GDM1 (cell line): ENCODE measurements around the gene SCLT1.

Experiments
- DNase-seq: peaks from one replicate; lab custom pipeline; 2025; lab: John Stamatoyannopoulos, UW

Gene SCLT1

DNA sequence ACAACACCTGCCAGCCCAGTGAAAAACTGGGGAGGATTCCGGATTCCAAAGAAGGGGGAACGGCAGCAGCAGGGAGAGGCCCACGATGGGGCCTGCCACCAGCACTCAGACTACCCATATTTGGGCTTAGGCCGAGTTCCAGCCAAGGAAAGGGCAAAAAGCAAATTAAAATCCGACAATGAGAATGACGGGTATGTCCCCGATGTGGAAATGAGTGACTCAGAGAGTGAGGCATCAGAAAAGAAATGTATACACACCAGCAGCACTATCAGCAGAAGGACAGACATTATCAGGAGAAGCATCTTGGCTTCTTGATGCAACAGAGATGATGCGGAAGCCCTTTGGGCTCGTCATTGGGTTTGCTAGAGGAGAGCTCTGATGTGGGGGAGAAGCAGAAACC lies 221.4 kb downstream of the SCLT1 start:
- no peak for DNase-seq

DNA sequence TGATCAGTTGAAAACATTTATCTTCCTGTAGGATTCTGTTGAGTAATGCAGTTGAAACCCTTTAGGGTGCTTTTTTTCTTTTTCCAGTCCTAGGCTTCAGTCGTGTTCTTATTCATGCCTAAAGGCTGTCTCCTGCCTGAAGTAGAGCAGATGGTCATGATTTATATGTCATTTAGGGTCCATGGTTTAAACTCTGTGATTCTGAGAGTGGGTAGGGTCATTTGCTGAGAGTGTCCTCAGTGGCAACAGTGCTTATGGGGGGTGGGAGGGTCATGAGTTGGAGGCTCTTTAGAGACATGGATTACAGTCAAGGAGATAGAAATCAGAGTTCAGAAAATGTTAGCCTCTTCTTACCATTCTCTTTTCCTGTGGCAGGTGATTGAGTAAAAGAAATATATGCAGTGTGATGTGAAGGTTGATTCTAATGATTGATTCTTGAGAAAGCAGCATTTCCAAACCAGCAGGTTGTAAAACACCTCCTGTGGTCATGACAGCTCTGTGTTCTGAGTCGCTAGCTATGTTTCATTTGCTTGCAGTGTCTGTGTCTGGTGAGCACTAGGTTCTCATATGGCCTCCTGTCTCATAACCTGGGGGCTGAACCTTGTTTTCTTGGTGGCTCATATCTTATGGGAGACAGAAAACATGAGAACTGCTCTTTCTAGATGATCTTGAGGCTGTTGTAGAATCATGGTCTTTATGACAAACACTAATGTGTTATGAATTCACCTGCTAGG lies 223.4 kb downstream of the SCLT1 start:
- DNase-seq: no peak

DNA sequence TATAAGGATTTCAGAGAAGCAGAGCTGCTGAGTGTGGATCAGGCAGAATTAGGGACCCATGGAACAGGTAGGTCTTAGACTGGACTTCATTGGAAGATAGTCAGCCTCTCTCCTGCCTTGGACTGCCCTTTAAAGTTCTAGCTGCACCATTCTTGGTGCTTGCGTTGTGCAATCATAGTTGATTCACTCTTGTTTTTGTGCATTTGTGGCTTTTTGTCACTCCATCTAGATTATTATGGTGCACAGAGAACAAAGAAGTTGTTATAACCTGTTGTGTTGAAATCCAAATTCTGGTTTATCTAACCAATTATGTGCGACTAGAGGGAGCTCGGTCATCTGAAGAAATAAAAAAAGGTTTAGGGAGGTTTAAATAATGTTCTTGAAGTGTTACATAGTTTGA lies 224.6 kb downstream of the SCLT1 start:
- DNase-seq: no peak

DNA sequence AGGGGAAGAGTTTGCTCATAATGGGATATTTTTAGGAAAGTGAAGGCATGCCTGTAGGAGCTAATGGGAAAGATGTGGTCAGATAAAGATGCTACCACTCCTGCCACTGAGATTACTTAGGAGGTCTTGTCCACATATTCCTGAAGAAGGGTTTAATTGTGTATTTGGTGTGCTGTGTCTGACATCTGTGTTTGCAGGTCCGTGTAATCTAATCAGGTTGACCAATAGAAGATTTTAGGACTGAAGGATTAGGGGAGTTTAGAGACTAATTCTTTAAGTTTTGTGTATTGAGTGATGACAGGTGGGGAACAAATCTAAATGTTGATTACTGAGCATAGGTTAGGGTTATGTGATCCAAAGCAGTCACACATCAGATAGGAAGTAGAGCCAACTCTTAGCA lies 226.6 kb downstream of the SCLT1 start:
- DNase-seq: no peak

DNA sequence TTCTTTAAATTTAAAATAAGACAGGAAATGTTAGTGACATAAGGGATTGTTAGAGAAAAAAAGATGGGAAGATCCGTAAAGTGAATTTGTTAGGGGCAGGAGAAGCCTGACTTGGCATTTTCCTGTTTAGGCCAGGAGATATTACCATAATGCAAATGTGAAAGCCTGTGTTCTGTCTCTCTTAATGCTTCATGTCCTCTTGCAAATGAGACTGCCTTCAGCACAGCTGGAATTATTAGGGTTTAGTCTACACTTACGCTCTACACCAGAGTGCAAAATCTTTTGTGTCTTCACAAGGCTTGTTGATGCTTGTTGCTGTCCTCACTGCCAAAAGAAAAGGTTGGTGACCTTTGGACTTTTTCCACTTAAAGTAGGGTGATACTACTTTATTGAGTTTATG lies 227.1 kb downstream of the SCLT1 start:
- DNase-seq: no peak

DNA sequence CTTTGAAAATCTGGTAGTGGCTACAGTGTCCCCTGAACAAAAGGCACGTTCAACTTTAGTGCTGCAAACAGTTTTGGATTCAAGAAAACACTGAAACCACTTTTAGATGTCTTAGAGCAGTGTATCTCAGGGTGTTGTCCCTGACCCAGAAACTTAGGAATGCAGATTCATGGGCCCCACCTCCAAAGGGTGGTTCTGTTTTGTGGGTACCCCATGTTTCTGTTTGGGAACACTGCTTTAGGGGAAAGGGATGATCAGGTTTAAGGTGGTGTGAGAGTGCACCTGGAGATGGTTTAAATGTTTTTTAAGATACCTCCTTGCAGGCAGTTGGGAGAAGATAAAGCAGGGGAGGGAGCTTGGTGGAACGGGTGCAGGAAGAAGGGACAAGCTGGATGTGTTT lies 228.2 kb downstream of the SCLT1 start:
- DNase-seq: no peak

DNA sequence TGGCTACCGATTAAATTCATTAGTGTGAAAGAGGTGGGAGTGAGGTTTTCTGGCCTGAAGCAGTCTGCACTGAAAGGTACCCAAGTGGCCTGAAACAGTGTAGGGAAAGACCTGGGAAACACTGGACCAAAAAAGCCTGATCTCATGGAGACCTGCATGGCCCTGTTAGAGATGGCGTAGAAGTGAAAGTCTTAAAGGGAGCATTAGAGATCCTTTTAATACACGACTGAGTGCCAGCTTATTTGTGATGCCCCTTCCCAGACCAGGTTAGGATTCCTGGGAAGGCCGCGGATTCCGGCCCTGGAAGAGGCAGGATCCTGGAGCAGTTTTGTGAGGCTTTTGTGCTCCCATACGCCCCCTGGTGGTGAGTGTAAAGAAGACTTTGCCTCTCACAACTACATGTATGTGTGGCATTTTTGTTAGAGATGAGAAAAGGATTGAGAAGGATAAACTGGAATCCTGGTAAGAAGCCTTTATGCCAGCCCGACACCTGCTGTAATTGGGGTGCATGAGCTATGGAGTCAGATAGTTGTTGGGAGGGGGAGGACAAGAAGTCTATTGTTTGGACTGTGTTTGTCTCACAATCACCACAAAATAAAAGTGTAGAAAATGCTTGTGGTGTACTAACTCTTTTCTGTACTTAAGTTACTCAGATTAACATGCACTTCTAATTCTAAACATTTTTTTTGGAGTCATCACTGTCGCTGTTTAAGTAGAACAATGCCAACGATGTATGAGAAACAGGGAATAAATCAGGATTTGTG lies 229.8 kb downstream of the SCLT1 start:
- no peak for DNase-seq

DNA sequence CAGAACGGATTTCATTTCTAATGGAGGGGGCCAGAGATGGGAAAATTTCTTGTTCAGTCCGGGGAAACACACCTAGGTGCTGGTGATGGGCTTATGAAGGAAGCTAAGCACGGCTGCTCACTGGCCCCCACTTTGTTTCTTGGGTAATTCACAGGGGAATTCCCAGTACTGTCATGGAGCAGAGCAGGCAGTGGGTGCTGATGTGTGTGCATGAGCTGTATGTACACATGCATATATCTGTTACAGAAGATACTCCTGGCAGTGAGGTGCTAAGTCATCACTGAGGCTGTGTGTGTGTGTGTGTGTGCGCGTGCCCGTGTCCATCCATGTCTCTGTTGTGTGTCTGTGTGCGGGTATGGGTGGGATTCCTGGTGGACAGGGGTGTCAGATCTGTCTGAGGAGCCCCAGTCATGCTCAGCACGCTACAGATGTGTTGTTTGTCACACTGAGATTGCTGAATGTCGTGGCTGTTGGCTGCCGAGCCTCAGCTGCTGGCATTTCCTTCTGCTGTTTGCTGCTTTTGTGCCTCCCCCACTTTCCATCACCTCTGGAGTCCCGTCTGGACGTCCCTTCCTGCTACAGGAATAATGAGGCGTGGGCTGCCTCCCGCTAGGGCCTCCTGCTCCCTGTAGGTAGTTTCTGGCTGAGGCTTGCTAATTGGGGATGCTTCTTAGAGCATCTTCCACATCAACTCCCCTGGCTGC lies 230.6 kb downstream of the SCLT1 start:
- no peak for DNase-seq

DNA sequence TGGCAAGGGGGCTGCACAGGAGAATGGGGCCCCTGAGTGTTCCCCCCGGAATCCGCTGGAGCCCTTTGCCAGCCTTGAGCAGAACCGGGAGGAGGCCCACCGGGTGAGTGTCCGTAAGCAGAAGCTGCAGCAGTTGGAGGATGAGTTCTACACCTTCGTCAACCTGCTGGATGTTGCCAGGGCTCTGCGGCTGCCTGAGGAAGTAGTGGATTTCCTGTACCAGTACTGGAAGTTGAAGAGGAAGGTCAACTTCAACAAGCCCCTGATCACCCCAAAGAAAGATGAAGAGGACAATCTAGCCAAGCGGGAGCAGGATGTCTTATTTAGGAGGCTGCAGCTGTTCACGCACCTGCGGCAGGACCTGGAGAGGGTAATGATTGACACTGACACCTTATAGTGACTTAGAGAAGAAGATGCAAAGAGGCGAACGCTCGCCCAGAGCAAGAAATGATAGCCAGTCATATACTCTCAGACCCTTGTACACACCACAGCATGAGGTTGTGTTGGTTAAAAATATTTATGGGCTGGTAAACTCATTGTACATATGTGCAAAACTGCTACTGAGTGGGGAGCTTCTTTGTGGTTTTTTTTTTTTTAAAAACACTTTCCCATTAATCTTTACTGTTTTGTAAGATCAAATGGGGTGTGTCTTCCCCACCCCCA lies 231.4 kb downstream of the SCLT1 start:
- DNase-seq: peak; percentile 41

DNA sequence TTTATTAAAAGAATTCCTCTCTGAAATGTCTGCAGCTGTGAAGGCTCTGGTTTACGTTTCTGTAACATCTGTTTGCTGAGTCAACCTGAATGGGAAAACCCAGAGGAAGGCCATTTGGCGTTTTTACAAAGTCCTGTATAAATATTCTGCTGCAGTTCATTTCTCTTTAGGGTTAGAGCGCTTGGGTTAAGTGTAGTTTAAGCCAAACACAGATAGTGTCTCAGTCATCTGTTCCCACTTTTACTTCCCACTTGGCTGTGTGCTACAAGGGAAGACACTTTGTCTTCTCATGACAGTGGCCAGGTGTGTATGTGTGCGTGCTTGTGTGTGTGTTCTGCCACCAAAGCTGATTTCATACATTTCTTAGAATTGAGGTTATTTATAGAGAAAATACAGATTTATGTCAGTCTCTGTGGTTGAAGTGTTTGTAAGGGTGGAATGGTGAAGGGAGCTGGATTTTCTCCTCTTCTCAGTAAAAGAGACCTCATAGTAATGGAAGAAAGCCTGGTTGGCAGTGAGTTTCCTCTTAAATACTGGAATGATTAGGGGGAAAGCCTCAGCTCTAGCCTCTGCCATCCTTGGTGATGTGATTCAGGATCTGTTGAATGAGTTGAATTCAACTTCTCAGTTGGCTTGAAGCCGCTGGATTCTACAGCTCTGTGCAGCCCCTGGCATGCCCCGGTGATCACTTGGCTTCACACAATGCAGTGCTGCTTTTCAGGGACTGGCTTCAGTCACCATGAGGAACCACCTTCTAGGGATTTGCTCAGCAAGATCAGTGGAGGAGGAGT lies 233.3 kb downstream of the SCLT1 start:
- no peak for DNase-seq

DNA sequence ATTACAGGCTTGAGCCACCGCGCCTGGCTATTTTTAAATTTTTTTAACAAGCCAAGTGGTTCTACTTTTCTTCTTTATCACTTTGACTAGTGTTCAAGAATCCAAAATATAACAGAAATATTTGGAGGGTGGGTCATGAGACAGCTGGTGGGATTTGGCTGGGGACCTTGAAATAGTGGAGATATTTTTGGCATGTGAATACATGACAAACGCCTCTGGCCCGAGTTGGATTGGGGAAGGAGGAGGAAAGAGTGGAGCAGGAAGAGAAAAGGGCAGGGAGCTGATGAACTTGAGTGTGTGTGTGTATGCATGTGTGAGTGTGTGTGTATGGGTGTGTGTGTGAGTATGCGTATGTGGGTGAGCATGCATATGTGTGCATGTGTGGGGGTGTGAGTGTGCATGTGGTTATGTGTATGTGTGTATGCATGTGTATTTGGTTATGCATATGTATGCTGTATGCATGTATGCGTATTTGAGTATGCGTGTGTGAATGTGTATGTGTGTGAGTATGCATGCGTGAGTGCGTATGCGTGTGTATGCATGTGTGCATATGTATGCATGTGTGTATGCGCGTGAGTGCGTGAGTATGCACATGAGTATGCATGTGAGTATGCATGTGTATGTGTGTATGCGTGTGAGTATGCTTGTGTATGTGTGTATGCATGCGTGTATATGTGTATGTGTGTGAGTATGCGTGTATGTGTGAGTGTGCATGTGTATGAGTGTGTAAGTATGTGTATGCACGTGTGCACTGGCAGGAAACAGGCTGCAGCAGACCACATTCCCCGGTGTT lies 234.3 kb downstream of the SCLT1 start:
- DNase-seq: no peak

DNA sequence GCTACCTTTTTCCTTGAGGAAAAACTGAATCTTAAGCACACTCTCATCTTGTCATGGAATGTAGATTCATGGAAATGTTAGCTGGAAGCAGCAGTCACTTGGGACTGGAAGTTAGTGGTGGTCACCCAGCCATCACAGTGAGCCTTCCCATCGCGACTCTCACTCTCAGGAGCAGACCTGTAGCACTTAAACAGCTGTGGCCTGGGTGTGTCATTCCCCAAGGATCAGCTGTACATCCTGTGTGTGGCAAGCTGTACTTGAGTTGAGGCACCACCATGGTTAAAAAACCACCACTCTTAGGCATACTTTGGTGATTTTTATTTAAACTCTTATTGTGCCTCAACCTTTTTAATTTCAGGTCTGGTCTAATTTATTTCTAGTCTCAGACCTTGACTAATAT lies 237.1 kb downstream of the SCLT1 start:
- no peak for DNase-seq

DNA sequence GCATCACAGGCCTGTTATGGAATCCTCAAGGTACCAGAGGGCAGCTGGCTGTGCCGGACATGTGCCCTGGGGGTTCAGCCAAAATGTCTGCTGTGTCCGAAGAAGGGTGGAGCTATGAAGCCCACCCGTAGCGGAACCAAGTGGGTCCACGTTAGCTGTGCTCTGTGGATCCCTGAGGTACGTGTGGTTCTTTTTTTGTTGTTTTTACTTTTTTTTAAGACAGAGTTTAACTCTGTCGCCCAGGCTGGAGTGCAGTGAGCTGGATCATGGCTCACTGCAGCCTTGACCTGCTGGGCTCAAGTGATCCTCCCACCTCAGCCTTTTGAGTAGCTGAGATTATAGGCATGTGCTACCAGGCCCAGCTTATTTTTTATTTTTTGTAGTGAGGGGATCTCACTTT lies 237.7 kb downstream of the SCLT1 start:
- DNase-seq: no peak

DNA sequence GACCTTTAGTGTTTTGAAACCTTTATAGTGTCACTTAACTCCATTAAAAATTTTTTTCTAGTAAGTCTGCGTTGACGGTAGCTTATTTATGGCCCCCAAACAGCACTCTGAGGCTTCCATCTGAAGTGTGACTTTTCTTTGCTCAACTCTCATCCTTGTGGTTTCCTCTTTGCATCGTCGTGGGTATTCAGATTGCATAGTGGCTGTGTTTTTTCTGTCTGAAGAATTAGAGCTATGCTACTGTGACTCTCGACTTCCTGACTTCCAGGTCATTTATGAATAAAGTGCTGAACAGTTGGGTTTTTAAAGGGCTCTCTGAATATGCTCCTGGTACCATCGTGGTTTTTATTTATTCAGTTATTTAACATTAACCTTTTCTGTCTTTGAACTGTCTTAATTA lies 238.9 kb downstream of the SCLT1 start:
- peak; percentile 28 for DNase-seq

DNA sequence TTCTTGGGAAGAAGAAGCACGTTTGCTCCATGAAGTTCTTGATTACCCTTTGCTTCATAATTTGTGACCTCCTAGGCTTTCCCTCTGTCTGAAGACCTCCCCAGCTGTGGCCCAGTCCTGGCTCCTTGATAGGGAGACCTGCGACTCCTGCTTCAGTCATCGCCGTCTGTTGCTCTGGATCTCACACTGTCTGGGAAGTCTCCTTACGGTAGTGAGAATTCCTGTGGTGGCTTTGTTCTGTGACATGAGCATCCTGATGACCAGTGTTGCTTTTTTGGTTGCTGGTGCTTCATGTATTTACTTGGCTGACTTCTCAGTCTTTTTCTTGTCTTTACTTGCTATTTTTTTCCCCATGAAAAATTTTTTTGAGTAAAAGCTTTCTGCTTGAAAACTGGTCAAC lies 239.6 kb downstream of the SCLT1 start:
- no peak for DNase-seq

DNA sequence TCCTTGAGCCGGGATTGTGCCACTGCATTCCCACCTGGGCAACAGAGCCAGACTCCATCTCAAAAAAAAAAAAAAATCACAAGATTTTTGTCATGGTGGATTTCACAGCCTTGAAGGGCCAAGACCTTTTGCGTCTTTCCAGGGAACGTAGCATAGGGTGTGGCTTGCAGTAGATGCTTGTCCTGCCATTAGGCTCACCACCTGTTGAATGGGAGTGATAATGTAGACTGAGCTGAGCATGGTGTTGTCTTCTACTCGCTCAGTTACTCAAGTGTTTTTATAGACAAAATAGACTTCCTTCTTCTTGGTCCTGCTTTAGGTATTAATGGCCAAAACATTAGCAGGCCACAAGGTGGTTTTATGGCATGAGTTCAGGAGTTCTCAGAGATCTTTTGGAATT lies 243.1 kb downstream of the SCLT1 start:
- DNase-seq: no peak

DNA sequence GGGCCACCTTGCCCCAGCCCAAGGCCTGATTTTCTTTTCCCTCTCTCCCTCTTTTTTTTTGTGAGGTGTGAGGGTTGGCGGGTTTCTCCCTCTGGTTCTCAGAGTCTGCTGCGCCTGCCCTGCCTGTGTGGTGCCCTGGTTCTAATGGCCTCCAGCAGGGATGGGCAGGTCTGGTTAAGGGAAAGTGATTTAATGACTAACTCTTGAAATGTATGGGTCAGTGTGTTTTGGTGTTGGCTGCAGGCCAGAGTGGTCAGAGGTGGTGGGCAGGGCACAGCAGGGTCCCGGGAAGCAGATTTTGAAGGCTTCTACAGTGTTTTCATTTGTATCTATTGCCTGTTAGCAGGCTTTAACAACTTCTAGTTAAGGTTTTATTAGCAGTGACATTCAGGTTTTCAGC lies 244.9 kb downstream of the SCLT1 start:
- no peak for DNase-seq

DNA sequence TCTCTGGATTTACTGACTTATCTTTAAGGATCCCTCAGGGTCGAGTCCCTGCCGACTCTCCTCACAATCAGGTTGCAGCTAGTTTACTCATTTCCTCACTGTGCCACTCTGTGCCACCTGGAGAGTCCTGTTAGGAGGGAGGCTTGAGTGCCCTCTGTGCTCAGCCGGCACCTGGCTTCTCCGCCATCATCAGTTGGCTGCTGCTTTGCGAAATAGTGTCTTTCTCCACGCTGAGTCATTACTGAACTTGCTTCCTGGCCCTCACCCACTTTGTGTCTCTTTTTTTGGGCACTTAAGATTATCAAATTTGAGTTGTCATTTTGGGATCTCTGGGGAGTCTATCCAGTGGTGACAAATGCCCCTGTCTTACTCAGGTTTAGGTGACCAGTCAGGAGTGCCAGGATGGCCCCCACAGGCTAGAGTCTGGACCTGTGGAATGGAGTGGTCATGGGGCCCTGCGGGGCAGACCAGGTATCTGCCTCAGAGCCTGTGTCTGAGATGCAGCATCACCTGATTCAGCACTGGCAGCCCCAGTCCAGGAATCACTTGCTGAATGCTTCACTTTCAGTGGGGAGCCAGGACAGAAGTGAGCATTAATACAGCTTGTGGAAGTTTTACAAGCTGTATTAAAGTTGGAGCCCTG lies 246.1 kb downstream of the SCLT1 start:
- DNase-seq: no peak

DNA sequence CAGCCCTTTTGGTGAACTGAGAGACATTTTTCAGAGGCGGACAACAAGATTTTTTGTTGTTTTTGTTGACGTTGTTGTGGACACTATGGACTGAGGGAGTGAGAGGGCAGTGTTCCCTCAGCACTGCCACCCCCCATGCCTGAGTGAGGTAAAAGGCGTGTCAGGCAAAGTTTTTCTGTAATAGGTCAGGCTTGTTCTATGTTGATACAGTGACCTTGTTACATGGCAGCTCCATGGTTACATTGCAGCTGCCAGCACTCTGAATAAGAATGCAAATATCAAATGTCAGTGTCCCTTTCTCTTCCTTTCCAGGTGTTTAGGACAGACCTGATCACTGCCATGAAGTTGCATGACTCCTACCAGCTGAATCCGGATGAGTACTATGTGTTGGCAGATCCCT lies 247.3 kb downstream of the SCLT1 start:
- no peak for DNase-seq

DNA sequence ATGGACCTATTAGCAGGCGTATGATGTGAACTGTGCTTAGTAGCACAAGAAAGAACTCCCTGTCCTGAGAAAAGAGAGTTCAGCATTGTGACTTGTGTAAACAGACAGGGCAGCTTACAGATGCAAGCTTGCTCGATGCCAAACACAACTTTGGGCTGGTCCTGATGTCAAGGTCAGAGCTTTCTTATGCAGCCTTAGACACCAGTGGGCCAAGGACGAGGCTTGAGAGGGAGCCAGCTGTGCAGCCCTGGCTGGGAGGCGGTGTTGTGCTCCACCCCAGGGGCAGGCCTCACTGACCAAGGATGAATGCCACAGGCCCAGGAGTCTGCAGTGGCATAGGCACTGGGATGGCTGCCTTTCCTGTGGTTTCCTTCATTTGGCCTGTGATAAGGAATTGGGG lies 248.4 kb downstream of the SCLT1 start:
- no peak for DNase-seq

DNA sequence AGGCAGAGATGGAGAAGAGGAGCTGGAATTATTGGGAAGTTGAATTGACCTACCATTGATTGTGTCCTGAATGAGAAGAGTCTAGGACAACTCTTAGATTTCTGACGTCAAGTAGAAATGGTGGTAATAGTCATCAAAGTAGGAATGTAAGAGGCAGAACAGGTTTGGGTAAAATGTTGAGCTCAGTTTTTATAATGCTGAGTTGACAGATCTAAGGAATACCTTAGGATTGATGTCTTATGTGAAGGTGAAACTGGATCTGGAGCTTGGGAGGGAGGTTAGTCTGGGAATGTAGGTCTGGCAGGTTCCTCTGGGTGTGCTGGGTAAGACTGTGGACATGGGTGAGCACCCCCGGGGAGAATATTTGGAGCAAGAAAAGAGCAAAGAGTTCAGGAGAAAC lies 251.9 kb downstream of the SCLT1 start:
- no peak for DNase-seq
